K562 treated with DMSO at 1 percent for 48 hours (cell line): ENCODE results near the gene STK11IP. TPM values are rescaled to one million over a fixed set of nuclear protein-coding genes. Genes with fewer than 3 reads are reported as not detected.

Experiments
- total RNA-seq: library from RNA; unstranded; fragments of 300-600 nt; gene quantifications from 2 replicates; pipeline ENCODE4 v1.2.3, GENCODE V29; 2022; ENCODE audit warnings: low replicate concordance; ENCODE audit errors: extremely low read depth

STK11IP gene, protein sequence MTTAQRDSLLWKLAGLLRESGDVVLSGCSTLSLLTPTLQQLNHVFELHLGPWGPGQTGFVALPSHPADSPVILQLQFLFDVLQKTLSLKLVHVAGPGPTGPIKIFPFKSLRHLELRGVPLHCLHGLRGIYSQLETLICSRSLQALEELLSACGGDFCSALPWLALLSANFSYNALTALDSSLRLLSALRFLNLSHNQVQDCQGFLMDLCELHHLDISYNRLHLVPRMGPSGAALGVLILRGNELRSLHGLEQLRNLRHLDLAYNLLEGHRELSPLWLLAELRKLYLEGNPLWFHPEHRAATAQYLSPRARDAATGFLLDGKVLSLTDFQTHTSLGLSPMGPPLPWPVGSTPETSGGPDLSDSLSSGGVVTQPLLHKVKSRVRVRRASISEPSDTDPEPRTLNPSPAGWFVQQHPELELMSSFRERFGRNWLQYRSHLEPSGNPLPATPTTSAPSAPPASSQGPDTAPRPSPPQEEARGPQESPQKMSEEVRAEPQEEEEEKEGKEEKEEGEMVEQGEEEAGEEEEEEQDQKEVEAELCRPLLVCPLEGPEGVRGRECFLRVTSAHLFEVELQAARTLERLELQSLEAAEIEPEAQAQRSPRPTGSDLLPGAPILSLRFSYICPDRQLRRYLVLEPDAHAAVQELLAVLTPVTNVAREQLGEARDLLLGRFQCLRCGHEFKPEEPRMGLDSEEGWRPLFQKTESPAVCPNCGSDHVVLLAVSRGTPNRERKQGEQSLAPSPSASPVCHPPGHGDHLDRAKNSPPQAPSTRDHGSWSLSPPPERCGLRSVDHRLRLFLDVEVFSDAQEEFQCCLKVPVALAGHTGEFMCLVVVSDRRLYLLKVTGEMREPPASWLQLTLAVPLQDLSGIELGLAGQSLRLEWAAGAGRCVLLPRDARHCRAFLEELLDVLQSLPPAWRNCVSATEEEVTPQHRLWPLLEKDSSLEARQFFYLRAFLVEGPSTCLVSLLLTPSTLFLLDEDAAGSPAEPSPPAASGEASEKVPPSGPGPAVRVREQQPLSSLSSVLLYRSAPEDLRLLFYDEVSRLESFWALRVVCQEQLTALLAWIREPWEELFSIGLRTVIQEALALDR
- total RNA-seq, result not detected in 2 replicates

DNA sequence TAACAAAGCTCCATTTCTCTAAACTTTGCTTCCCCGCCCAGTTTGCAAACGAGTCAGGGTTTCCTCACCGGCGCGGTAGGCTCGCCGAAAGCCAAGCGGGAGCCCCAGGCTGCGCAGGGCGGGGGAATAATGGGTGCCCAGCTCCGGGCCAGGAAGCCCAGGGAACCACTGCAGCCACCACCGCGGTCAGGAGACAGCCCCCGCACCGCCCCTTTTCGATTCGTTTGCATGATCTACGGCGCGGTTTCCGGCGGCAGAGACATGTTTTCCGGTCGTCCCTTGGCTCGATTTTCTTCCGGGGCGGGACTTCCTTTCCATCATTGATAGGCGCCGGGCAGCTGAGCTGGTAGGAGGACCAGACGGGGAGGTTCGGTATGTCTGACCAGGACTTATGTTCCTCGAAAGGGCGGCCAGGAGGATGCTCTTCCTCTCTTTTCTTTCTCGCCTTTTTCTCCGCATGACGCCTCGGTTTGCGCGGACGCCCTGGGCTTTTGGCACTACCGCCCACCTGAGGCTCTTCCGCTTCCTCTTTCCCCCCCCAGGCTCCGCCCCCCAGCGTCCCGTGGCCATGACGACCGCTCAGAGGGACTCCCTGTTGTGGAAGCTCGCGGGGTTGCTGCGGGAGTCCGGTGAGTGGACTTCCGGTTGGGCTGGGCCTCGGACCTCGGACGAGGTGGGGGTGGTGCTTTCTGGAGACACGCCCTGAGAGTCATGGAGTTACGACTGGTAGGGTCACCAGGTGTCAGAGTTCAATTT is at the start of gene STK11IP:
Gene STK11IP, plus strand, starts transcription at position 306 of the 756 bp plus-strand sequence. Its CDS starts 263 bp downstream, at position 569.

DNA sequence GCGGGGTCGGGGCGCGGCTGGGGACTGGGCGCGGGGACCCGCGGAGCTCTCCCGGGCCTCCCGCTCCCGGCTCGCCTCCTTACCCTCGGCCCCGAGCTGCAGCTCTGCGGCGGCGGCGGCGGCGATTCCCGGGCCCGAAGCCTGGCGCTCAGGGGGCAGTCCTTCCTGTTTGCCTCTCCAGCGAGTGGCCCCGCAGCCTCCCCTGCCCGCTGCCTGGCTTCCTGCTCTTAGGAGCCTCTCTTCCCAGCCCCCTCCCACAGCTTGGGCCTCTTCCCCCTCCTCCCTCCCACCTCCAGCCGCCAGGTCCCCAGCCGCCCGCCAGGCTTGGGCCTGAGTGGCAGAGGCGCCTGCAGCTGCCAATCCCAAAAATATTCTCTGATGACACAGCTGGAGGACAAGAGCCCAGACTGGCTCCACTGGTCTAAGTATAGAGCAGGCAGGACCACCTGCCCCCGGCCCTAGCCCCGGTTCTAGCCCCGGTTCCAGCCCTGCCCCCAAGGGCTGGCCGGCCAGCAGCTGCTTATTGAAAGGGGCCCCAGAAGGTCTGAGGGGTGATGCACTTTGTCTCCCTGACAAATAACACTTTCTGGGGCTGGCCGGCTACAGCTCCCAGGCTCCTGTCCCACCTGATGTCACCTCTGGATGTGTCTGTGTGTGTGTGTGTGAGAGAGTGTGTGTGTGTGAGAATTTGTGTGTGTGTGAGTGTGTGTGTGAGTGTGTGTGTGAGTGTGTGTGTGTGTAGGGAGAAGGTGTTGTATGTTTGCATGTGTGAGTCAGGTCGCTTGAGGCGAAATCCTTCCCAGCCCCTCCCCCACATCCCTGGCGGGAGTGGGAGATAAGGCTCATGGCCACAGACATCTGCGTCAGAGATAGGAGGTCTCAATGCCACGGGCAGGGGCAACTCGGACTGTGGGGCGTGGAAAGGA is 26.1 kb upstream of the STK11IP start, which contains the start of gene OBSL1:
Gene OBSL1, minus strand, starts transcription at position 229 of the 926 bp plus-strand sequence. CDS start 307 bp downstream, outside the sequence.

DNA sequence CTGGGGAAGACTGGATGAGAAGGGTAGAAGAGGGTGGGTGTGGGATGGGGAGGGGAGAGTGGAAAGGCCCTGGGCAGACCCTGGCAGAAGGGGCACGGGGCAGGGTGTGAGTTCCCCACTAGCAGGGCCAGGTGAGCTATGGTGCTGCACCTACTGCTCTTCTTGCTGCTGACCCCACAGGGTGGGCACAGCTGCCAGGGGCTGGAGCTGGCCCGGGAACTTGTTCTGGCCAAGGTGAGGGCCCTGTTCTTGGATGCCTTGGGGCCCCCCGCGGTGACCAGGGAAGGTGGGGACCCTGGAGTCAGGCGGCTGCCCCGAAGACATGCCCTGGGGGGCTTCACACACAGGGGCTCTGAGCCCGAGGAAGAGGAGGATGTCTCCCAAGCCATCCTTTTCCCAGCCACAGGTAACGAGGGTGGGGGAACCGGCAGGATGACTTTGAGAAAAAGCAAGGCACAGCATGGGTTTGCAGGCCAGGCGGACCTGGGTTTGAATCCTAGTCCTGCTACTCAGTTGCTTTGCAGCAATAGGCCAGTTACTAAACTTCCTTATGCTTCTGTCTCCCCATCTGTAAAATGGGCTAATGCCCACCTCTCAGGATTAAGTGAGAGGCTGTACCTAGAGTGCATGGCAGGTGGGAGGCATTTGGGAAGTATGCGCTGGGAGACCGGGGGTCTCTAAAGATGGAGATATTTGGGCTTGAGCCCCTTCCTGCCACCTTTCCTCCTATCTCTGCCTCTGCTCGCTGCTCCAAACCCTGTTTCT is 25.2 kb upstream of the STK11IP start, which contains the start of gene INHA:
Gene INHA, plus strand, starts transcription at position 74 of the 765 bp plus-strand sequence. Its CDS starts 65 bp downstream, at position 139.

DNA sequence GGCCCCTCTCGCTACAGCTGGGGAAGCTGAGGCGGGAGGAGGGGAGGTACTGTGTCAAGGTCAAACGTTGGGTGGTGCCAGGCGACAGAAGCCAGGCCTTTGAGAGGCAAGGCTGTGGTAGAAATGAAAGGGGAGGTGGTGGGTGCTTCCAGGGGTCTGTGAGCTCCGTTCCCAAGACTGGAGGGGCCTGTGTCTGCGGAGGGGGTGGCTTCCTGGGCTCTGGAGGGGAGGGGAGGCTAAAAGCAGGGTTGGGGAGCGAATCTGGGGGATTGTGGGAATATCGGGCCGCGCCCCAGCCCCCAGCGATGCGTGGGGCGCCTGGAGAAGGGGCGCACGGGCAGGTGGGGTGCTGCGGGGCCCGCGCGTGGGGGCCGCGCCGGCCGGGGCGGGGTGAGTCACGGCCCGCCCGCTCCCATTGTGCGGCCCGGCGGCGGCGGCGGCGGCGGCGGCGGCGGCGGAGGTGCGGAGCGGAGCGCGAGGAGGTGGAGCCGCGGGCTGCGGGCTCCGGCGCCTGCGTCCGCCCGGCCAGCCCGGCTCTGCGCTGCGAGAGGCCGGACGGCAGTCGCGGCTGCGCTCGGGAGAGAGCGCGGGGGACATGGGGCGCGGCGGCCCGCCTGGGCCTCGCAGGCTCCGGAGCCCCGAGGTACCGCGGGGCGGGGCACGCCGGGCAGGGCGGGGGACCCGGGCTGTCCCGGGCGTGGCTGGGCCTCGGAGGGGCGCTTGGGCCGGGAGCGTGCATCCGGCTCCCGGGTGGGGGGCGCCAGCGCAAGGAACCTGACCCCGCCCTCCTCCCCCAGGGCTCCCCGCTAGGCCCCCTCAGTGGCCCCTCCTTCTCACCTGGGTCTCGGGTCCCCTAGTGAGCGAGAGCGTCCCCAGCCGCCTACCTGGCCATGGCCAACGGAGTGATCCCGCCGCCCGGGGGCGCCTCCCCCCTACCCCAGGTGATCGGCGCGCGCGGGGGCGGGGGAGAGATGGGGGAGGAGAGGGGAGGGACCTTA is 29.7 kb downstream of the STK11IP start, which contains the start of gene SLC4A3:
Gene SLC4A3, plus strand, starts transcription at position 528 of the 998 bp plus-strand sequence. Its CDS starts 363 bp downstream, at position 891.

Other genes with a start within 250 kb of the STK11IP start
- not detected in 2 replicates for gene DNPEP, start 209.9 kb upstream of the STK11IP start, total RNA-seq
- not detected in 2 replicates for gene DES, start 179.5 kb upstream of the STK11IP start, total RNA-seq
- not detected in 2 replicates for gene SPEG, start 163.0 kb upstream of the STK11IP start, total RNA-seq
- 259 TPM in 1 of 2 replicates, not detected in the other for gene GMPPA, start 99.0 kb upstream of the STK11IP start, total RNA-seq
- gene ASIC4, start 83.4 kb upstream of the STK11IP start, total RNA-seq, result not detected in 2 replicates
- 168 TPM in 1 of 2 replicates, not detected in the other for gene CHPF, start 54.0 kb upstream of the STK11IP start, total RNA-seq
- gene TMEM198, start 53.8 kb upstream of the STK11IP start, total RNA-seq, result not detected in 2 replicates
- not detected in 2 replicates for gene OBSL1, start 26.3 kb upstream of the STK11IP start, total RNA-seq
- gene INHA, start 25.5 kb upstream of the STK11IP start, total RNA-seq, result not detected in 2 replicates
- not detected in 2 replicates for gene SLC4A3, start 29.8 kb downstream of the STK11IP start, total RNA-seq